HG03135 (cell line): ENCODE data around the gene ELAPOR1.
A peak's percentile ranks its signal among the peaks of the same experiment; 100 is the strongest.
"Not testable (repeated sequence)": the region's sequence is repeated elsewhere in the genome, so short reads cannot be mapped to it uniquely, and the experiment has no call there.

Experiments used
- ATAC-seq: cut with Tn5 transposase; IDR thresholded peaks from one replicate; pipeline ENCODE4 v1.9.1; 2021; ENCODE audit warnings: mild to moderate bottlenecking, moderate library complexity; ENCODE audit not compliant: unreplicated experiment

ELAPOR1 gene

GRCh38 chr1:109135940-109136339 lies 22.0 kb downstream of the ELAPOR1 start:
- no peak for ATAC-seq

- no peak for ATAC-seq
These were observed 22.9 kb downstream of the ELAPOR1 start for GRCh38 chr1:109136766-109137165.

GRCh38 chr1:109137958-109138357 lies 24.0 kb downstream of the ELAPOR1 start:
- ATAC-seq, result no peak

- no peak for ATAC-seq
These were observed 24.4 kb downstream of the ELAPOR1 start for GRCh38 chr1:109138358-109138757.

GRCh38 chr1:109140392-109140791 lies 26.5 kb downstream of the ELAPOR1 start:
- no peak for ATAC-seq

GRCh38 chr1:109142260-109142659 lies 28.3 kb downstream of the ELAPOR1 start:
- ATAC-seq, result no peak

- not testable (repeated sequence) for ATAC-seq
These were observed 28.8 kb downstream of the ELAPOR1 start for GRCh38 chr1:109142725-109143124.

- ATAC-seq, result no peak
These were observed 35.2 kb downstream of the ELAPOR1 start for GRCh38 chr1:109148987-109149561.

GRCh38 chr1:109149874-109150601 lies 36.1 kb downstream of the ELAPOR1 start:
- no peak for ATAC-seq

- ATAC-seq, result no peak
These were observed 37.5 kb downstream of the ELAPOR1 start for GRCh38 chr1:109151146-109151990.

- no peak for ATAC-seq
These were observed 38.3 kb downstream of the ELAPOR1 start for GRCh38 chr1:109152196-109152595.

GRCh38 chr1:109156916-109157385 lies 43.0 kb downstream of the ELAPOR1 start:
- ATAC-seq, result no peak

GRCh38 chr1:109158433-109158832 lies 44.5 kb downstream of the ELAPOR1 start:
- no peak for ATAC-seq

GRCh38 chr1:109159326-109159725 lies 45.4 kb downstream of the ELAPOR1 start:
- no peak for ATAC-seq

- no peak for ATAC-seq
These were observed 46.3 kb downstream of the ELAPOR1 start for GRCh38 chr1:109160071-109160840.

GRCh38 chr1:109161858-109162606 lies 48.1 kb downstream of the ELAPOR1 start:
- ATAC-seq, result peak; percentile 73

GRCh38 chr1:109162626-109163025 lies 48.7 kb downstream of the ELAPOR1 start:
- ATAC-seq, result no peak

GRCh38 chr1:109163551-109163950 lies 49.6 kb downstream of the ELAPOR1 start:
- no peak for ATAC-seq
